GM21515 (cell line): ENCODE results near the gene BUD31.

Experiments used
- ATAC-seq: cut with Tn5 transposase; IDR thresholded peaks from one replicate; pipeline ENCODE4 v1.9.1; 2021; ENCODE audit not compliant: unreplicated experiment

BUD31 gene

GRCh38 chr7:99408379-99409191 lies at the start of gene BUD31, which contains the start of gene PDAP1:
Gene BUD31, plus strand, starts transcription at chr7:99408969. Its CDS starts 2,124 bp downstream, at chr7:99411093.
Gene PDAP1, minus strand, starts transcription at chr7:99408597. Its CDS starts 49 bp downstream, at chr7:99408548.
- peak; percentile 65 for ATAC-seq

GRCh38 chr7:99359465-99360154 lies 49.2 kb upstream of the BUD31 start:
- no peak for ATAC-seq

GRCh38 chr7:99362801-99363200 lies 46.0 kb upstream of the BUD31 start:
- no peak for ATAC-seq

GRCh38 chr7:99363286-99363685 lies 45.5 kb upstream of the BUD31 start:
- no peak for ATAC-seq

GRCh38 chr7:99365318-99366141 lies 43.2 kb upstream of the BUD31 start:
- ATAC-seq, result no peak

GRCh38 chr7:99366646-99367045 lies 42.1 kb upstream of the BUD31 start:
- ATAC-seq, result no peak

- no peak for ATAC-seq
These were observed 39.9 kb upstream of the BUD31 start for GRCh38 chr7:99368750-99369389.

- ATAC-seq, result no peak
These were observed 38.9 kb upstream of the BUD31 start for GRCh38 chr7:99369767-99370391.

- ATAC-seq, result no peak
These were observed 37.3 kb upstream of the BUD31 start for GRCh38 chr7:99371376-99371920.

GRCh38 chr7:99372275-99373090 lies 36.3 kb upstream of the BUD31 start:
- no peak for ATAC-seq

GRCh38 chr7:99373091-99374066 lies 35.4 kb upstream of the BUD31 start:
- no peak for ATAC-seq

GRCh38 chr7:99374111-99375064 lies 34.4 kb upstream of the BUD31 start, which contains the start of gene ARPC1B:
Gene ARPC1B, plus strand, starts transcription at chr7:99374730. Its CDS starts 10,985 bp downstream, at chr7:99385715.
- peak; percentile 53 for ATAC-seq

GRCh38 chr7:99375070-99375807 lies 33.5 kb upstream of the BUD31 start:
- peak; percentile 45 for ATAC-seq

GRCh38 chr7:99379043-99379577 lies 29.7 kb upstream of the BUD31 start:
- no peak for ATAC-seq

GRCh38 chr7:99379693-99380031 lies 29.1 kb upstream of the BUD31 start:
- peak; percentile 9 for ATAC-seq
